Measurements from ENCODE around the gene DHODH. TPM values are rescaled to one million over a fixed set of nuclear protein-coding genes. Genes with fewer than 3 reads are reported as not detected.
"Not testable (repeated sequence)": the region's sequence is repeated elsewhere in the genome, so short reads cannot be mapped to it uniquely, and the experiment has no call there.

The DHODH gene
- total RNA-seq, 3 donors from 2014 or later: 4.0 to 7.8 (median 6.2) TPM

DNA sequence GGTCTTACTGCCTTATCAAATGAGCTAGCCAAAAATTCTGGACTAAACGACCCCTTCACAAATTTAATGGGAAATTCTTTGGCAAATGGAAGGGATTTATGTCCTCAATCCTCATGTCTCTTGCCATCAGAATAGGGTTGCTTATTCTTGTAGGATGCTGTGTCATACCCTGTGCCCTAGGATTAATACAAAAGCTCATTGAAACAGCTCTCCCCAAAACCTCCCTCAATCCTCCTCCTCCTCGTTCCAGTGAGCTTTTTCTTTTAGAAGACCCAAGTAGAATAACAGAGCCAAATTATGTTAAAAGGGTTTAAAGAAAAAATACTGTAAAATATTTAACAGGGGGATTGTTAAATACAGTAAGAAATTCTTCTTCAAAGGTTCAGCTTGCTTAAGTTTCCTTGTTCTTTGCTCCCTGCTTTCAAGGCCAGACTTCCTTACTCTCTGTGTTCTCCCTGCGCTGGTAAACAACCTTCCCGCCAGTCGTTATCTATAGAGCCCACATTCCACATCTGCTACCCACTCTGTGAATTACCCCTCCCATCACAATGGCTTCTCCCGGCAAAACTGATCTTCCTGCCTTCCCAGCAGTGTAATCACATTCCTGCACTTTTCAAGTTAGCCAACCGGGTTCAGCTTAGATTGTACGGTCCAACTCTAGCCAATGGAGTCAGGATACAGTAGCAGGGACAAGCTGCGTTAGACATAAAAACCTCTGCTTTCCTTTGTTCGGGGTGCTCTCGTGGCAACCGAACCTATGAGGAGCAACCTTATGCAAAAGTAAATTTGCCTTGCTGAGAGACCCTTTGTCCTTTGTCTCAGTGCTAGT lies 64.2 kb downstream of the DHODH start:
- Histone ChIP-seq H3K27ac (no peak overlapping the region), H3K4me1 (no peaks in the 10 kb centered on the region)
- no peak for DNase-seq (ENCODE audit: low spot score in 2 of 2)

DNA sequence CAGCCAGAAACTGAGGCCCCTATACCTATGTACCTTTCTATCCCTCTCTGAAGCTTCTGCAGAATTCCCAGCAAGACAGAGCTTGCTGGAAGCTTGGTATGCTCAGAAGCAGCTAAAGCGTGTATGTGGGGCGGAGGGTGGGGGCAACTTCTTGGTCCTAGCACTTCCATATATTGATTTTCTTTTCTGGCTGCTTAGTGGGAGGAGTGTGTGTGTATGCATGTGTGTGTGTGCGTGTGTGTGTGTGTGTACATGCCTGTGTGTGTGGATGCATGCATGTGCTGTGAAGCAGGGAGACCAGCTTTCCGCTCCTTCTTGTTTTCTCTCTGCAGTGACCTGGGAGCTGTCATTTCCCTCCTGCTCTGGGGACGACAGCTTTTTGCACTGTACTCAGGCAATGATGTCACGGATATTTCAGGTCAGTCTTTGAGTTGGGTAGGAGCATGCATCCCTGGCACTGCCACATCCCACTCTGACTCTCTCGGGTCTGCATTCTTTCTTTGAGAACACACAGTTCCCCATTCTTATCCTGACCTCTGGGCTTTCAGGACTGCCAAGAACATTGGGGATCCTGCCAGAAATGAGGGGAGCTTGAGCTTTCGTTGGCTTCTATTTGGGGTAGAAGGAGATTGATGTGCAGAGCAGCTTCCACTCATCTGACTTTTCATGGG lies 65.2 kb downstream of the DHODH start:
- H3K36me3 ChIP-seq: no peaks in the 10 kb centered on the region
- H3K27ac ChIP-seq: no peak overlapping the region
- no peak overlapping the region for H3K4me3 ChIP-seq
- intact Hi-C loops (cut with DNase I; ENCODE audit: low total_unique reads): no loop called here
- TF ChIP-seq POLR2AphosphoS5 (IDR thresholded peaks at IDR 0.05): no peak
- TF ChIP-seq, protein P1, sequence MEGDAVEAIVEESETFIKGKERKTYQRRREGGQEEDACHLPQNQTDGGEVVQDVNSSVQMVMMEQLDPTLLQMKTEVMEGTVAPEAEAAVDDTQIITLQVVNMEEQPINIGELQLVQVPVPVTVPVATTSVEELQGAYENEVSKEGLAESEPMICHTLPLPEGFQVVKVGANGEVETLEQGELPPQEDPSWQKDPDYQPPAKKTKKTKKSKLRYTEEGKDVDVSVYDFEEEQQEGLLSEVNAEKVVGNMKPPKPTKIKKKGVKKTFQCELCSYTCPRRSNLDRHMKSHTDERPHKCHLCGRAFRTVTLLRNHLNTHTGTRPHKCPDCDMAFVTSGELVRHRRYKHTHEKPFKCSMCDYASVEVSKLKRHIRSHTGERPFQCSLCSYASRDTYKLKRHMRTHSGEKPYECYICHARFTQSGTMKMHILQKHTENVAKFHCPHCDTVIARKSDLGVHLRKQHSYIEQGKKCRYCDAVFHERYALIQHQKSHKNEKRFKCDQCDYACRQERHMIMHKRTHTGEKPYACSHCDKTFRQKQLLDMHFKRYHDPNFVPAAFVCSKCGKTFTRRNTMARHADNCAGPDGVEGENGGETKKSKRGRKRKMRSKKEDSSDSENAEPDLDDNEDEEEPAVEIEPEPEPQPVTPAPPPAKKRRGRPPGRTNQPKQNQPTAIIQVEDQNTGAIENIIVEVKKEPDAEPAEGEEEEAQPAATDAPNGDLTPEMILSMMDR (IDR thresholded peaks at IDR 0.05): no peak
- no peak for TF ChIP-seq POLR2A (IDR thresholded peaks at IDR 0.05)
- DNase-seq (ENCODE audit: low spot score in 2 of 2): no peak
- no peaks in the 10 kb centered on the region for H3K27me3 ChIP-seq
- H3K9me3 ChIP-seq: no peaks in the 10 kb centered on the region
- no peaks in the 10 kb centered on the region for H3K4me1 ChIP-seq

More for the DNA sequence above, 64.2 kb downstream of the DHODH start:
- TF ChIP-seq, protein P1 (IDR thresholded peaks at IDR 0.05): no peak
- TF ChIP-seq POLR2A (IDR thresholded peaks at IDR 0.05) (no peak), POLR2AphosphoS5 (IDR thresholded peaks at IDR 0.05) (no peak)
- no peaks in the 10 kb centered on the region for H3K27me3 ChIP-seq
- H3K9me3 ChIP-seq: no peaks in the 10 kb centered on the region
- H3K36me3 ChIP-seq: no peaks in the 10 kb centered on the region
- intact Hi-C loops (cut with DNase I; ENCODE audit: low total_unique reads): no loop called here
- H3K4me3 ChIP-seq: no peak overlapping the region

DNA sequence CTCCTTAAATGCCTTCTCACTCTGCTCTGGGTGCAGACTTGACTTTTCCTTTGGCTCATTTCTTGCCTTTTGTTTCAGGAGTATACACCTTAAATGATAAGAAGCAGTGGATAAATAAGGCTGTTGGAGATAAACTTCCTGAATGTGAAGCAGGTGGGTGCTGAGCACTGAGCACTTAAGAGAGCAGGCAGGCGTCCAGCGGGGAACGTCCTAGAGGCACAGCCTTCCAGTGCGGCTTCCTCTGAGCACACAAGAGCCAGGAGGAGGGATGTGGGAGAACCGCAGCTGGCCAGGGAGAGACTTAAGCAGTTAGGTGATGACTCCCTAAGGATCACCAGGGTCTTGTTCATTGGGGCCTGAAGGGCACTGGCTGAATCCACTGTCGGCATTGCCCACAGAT lies 66.5 kb downstream of the DHODH start:
- H3K9me3 ChIP-seq; H3K27ac ChIP-seq; intact Hi-C loops (cut with DNase I; ENCODE audit: low total_unique reads); H3K27me3 ChIP-seq; H3K4me1 ChIP-seq; DNase-seq (ENCODE audit: low spot score in 2 of 2); H3K4me3 ChIP-seq; H3K36me3 ChIP-seq: not testable (repeated sequence)

Other genes starting within 250 kb of the DHODH start
- 100 to 1,000 TPM in 1 of 3 donors, 10 to 100 TPM in 2; 65.8 to 121 (median 95.7) TPM for gene AP1G1, start 199.9 kb upstream of the DHODH start, total RNA-seq
- 10 to 100 TPM; 19.3 to 41.1 (median 28.0) TPM for gene ATXN1L, start 162.8 kb upstream of the DHODH start, total RNA-seq
- 10 to 100 TPM in 1 of 3 donors, 1 to 10 TPM in 2; 3.7 to 11.1 (median 9.8) TPM for gene ZNF821, start 124.6 kb upstream of the DHODH start, total RNA-seq
- 100 to 1,000 TPM; 217 to 303 (median 253) TPM for gene IST1, start 113.2 kb upstream of the DHODH start, total RNA-seq
- under 1 TPM; under 0.01 to 0.80 (median 0.73) TPM for gene PKD1L3, start 8.3 kb upstream of the DHODH start, total RNA-seq
- 100 to 1,000 TPM in 1 of 3 donors, 10 to 100 TPM in 2; 24.5 to 543 (median 61.9) TPM for gene HP, start 45.8 kb downstream of the DHODH start, total RNA-seq
- 1 to 10 TPM in 1 of 3 donors, under 1 TPM in 1, not detected in 1; 0.59 to 1.1 TPM for gene HPR, start 54.5 kb downstream of the DHODH start, total RNA-seq
- 10 to 100 TPM in 1 of 3 donors, 1 to 10 TPM in 2; 7.2 to 16.4 (median 8.8) TPM for gene TXNL4B, start 84.9 kb downstream of the DHODH start, total RNA-seq
- gene DHX38, start 85.1 kb downstream of the DHODH start, total RNA-seq: 10 to 100 TPM; 50.2 to 60.6 (median 53.7) TPM
- 1 to 10 TPM in 2 of 3 donors, under 1 TPM in 1; 0.33 to 2.2 (median 1.8) TPM for gene PMFBP1, start 163.4 kb downstream of the DHODH start, total RNA-seq

Measured in breast epithelium (tissue), 4 donors.